Erythroblast (primary cell): Measurements from ENCODE around the gene WRNIP1.

ENCODE experiments used
- GATA1 ChIP-seq: IDR thresholded peaks from 2 replicates; pipeline ENCODE4 v1.6.1; 2011; ENCODE audit warnings: low read depth, mild to moderate bottlenecking, control low read depth, low read length, moderate library complexity
- POLR2A ChIP-seq: IDR thresholded peaks from 2 replicates; pipeline ENCODE4 v1.6.1; 2011; ENCODE audit warnings: mild to moderate bottlenecking, low read length

DNA sequence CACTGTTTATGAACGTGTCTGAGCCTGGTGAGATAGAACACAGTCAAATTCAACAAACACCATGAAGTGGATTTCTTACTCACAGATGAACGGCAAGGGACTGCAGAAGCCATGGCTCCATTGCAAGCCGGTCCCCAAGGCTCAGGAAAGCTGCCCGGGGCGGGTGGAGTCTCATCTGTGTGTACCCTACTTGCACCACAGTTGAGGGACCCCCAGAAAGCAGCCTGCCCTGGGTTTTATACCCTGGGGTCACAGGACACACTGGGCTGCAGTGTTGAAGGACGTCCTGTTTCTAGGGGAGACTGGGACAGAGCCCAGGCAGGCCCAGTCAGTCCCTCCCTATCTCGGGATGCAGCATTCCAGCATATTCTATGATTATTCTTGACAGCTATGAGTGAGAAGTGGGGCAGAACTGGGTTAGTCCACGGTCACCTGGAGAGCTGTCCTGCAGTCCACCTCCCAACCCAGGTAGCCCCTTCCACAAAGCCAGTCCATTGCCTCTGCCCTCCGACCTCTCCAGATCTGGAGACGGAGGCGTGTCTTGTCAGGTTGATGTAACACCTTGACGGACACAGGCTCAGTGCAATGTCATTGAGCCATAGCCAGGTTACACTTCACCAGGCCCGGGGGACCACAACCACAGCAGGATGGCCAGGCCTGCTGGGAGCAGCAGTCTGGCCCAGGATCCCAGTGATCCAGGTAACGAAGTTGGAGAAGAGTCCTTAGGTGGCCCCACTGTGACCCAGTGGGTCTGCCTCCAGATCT, 35.5 kb downstream of the WRNIP1 start:
- no peak for TF ChIP-seq POLR2A
- TF ChIP-seq GATA1 = no peak
